Transverse colon (tissue), 4 donors: Measurements from ENCODE around the gene ALG9. TPM values are rescaled to one million over a fixed set of nuclear protein-coding genes. Genes with fewer than 3 reads are reported as not detected.

Experiments used
- DNase-seq: peaks from one replicate; pipeline ENCODE4 v3.0.0-alpha.2; 2019
- H3K27ac ChIP-seq, 4 donors: fragments of 200-600 bp; sonication (generic); 2 replicates each; pipeline ENCODE4 v1.5.1; 2016 to 2018; ENCODE audit warnings: inconsistent platforms in 4 of 4
- H3K27me3 ChIP-seq: fragments of 200-600 bp; sonication (generic); 2 replicates; pipeline ENCODE4 v1.5.1; 2017; ENCODE audit warnings: inconsistent platforms
- H3K36me3 ChIP-seq, 4 donors: fragments of 200-600 bp; sonication (generic); 2 replicates each; pipeline ENCODE4 v1.5.1; 2017 to 2019; ENCODE audit warnings: inconsistent platforms in 4 of 4
- H3K4me1 ChIP-seq, 4 donors: fragments of 200-600 bp; sonication (generic); 2 replicates each; pipeline ENCODE4 v1.5.1; 2017 to 2020; ENCODE audit warnings: inconsistent platforms in 4 of 4
- H3K4me3 ChIP-seq, 4 donors: fragments of 200-600 bp; sonication (generic); 1 replicate in 1 of 4; 2 replicates in 3 of 4; pipeline versions ENCODE4 v1.5.1 to v1.6.1; 2017 to 2019; ENCODE audit warnings: inconsistent platforms in 4 of 4
- H3K9me3 ChIP-seq, 2 donors: fragments of 200-600 bp; sonication (generic); 2 replicates each; pipeline ENCODE4 v1.5.1; 2017 to 2019; ENCODE audit warnings: inconsistent platforms in 2 of 2
- EP300 ChIP-seq: sonication (generic); formaldehyde crosslinking; IDR thresholded peaks from one replicate; pipeline ENCODE4 v1.6.1; 2017; ENCODE audit warnings: antibody characterized with exemption, low read depth
- POLR2A ChIP-seq: fragments of 450-650 bp; IDR thresholded peaks from one replicate; pipeline ENCODE4 v1.6.1; 2016; ENCODE audit warnings: antibody characterized with exemption, mild to moderate bottlenecking, moderate library complexity
- POLR2AphosphoS5 ChIP-seq, 3 donors: sonication (generic); formaldehyde crosslinking; IDR thresholded peaks; one replicate each; pipeline ENCODE4 v1.6.1; 2016; ENCODE audit warnings: antibody characterized with exemption in 3 of 3
- WGBS, 2 donors: methylation state at CpG; one replicate each; pipeline ENCODE4 v1.1.5; 2018; ENCODE audit warnings: low coverage in 1 of 2; 5-methylcytosine and 5-hydroxymethylcytosine counted together
- in situ Hi-C, 4 donors: fragments of 200-750 bp; cut with MboI; loops; one replicate each; pipeline versions ENCODE4 v1.15.0 to v1.15.1; 2017; ENCODE audit warnings: low sequenced_read_pairs in 3 of 4, low pct_ligation_motif_present in 1 of 4, low pct_unique_long_range_greater_than_20kb in 1 of 4
- intact Hi-C: fragments of 100-400 bp; cut with DNase I; formaldehyde crosslinking; loops from one replicate; pipeline ENCODE4 v1.15.1; 2023; ENCODE audit warnings: low total_unique reads
- total RNA-seq, 4 donors: library from RNA; depleted of rRNA; stranded (reverse); fragments of >200 nt; gene quantifications; one replicate each; pipeline ENCODE4 v1.1.0, GENCODE V29; 2016
- TF ChIP-seq, protein P1 (sequence below), 5 experiments: fragments of 200-600 bp in 3 of 5; fragments of 450-650 bp in 2 of 5; sonication (generic) in 3 of 5; IDR thresholded peaks; 1 replicate in 2 of 5; 2 replicates in 3 of 5; pipeline ENCODE4 v1.5.1; 2016 to 2017; ENCODE audit warnings: antibody characterized with exemption in 5 of 5, inconsistent platforms in 3 of 5, mild to moderate bottlenecking in 2 of 5, moderate library complexity in 1 of 5

Gene ALG9
- total RNA-seq, 4 donors from 2014 or later = 18.4 to 51.1 (median 35.0) TPM

DNA sequence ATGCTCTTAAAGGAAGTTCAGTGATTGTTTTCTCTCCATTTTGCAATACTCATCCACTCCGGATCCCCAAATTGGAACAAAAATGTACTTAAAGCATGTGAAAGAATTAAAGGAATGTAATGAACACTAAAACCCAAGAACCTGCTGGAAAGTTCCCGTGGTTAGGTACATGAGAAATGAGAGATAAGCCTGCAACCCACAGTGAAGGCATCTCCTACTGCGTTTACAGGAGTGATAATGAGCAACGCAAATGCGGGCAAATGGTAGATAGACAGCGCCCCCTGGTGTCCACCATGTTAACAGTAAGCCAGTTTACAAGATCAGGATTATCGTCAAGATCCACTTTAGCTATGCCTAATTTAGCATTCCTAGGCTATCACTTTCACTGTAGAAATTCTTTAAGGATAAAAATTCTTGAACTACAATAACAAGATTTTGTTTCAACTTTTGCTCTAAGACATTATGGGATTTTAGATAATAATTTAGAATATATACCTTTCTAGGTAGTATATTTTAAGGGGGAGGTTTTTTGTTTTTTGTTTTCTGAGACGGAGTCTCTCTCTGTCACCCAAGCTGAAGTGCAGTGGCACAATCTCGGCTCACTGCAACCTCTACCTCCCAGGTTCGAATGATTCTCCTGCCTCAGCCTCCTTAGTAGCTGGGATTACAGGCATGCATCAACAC is 29.9 kb downstream of the ALG9 start:
- TF ChIP-seq POLR2A = no peak
- no peak for TF ChIP-seq POLR2AphosphoS5 (IDR thresholded peaks at IDR 0.05)
- no peak for TF ChIP-seq EP300
- TF ChIP-seq, protein P1, sequence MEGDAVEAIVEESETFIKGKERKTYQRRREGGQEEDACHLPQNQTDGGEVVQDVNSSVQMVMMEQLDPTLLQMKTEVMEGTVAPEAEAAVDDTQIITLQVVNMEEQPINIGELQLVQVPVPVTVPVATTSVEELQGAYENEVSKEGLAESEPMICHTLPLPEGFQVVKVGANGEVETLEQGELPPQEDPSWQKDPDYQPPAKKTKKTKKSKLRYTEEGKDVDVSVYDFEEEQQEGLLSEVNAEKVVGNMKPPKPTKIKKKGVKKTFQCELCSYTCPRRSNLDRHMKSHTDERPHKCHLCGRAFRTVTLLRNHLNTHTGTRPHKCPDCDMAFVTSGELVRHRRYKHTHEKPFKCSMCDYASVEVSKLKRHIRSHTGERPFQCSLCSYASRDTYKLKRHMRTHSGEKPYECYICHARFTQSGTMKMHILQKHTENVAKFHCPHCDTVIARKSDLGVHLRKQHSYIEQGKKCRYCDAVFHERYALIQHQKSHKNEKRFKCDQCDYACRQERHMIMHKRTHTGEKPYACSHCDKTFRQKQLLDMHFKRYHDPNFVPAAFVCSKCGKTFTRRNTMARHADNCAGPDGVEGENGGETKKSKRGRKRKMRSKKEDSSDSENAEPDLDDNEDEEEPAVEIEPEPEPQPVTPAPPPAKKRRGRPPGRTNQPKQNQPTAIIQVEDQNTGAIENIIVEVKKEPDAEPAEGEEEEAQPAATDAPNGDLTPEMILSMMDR (IDR thresholded peaks at IDR 0.05) = peak; percentile 89 to 95 (median 92)
- Histone ChIP-seq H3K36me3 (peaks cover 0 to 32% (median 9%) of the 10 kb centered on the region in 4 donors), H3K4me1 (peaks cover 0 to 4% (median 1%) of the 10 kb centered on the region in 4 donors), H3K27me3 (no peaks in the 10 kb centered on the region), H3K9me3 (no peaks in the 10 kb centered on the region), H3K27ac (no peak overlapping the region), H3K4me3 (no peak overlapping the region)
- in situ Hi-C loops = loop anchor here (5.0 to 10.0 kb wide), 6 partner anchors 57 to 274 kb away; no protein-coding TSS in a partner anchor
- DNase-seq = peak; percentile 91
- intact Hi-C loops = loop anchor here (10.0 kb wide), 1 partner anchor 277 kb away; no protein-coding TSS in a partner anchor
- WGBS, 2 donors = 28 to 40% methylated on average over 7 to 10 of the region's 10 CpGs

DNA sequence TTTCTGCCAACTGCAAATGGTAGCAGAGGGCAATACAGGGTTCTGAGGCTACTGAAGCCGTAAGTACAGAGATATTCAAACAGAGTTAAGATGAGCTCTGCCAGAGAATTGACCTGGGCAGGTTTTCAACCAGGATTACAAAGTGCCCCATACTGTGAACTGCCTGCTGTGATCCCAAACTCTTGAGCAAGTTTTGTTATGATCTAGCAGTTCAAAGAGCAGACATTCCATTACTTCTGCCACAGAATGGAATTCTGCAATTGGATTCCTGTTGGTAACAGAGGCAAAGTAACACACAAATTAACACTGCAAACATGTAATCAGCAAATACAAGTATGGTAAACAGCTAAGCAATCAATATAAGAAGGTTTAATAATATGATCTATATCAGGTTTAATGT is 31.2 kb downstream of the ALG9 start:
- H3K4me3 ChIP-seq = no peak overlapping the region
- intact Hi-C loops = loop anchor here (10.0 kb wide), 1 partner anchor 275 kb away; no protein-coding TSS in a partner anchor
- TF ChIP-seq POLR2AphosphoS5 (IDR thresholded peaks at IDR 0.05) (no peak), EP300 (no peak), POLR2A (no peak)
- TF ChIP-seq, protein P1 (IDR thresholded peaks at IDR 0.05) = no peak
- H3K36me3 ChIP-seq = peaks cover 0 to 38% (median 12%) of the 10 kb centered on the region in 4 donors
- in situ Hi-C loops = loop anchor here (5.0 to 10.0 kb wide), 6 partner anchors 55 to 273 kb away; no protein-coding TSS in a partner anchor
- H3K27ac ChIP-seq = no peak overlapping the region
- no peaks in the 10 kb centered on the region for H3K9me3 ChIP-seq
- 83 to 90% methylated on average over 1 of the region's 1 CpG for WGBS, 2 donors
- DNase-seq = no peak
- H3K4me1 ChIP-seq = peaks cover 0 to 4% (median 1%) of the 10 kb centered on the region in 4 donors
- no peaks in the 10 kb centered on the region for H3K27me3 ChIP-seq

DNA sequence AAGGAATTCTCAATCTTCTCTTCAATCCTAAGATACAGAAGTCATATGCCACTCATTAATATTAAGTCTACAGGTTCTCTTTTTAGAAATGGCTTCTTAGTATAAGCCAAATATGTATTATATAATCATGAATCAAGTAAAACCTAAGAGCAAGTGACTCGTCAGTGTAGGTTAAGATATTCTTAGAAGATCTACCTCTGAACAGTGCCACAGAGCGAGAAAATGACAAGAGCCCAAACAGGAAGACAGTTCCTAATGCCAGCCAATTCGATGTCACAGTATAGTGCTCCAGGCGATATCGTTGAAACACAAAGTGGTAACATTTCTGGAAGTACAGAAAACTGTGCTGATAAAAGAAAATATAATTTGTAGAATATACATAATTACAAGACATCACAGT is 33.3 kb downstream of the ALG9 start:
- TF ChIP-seq, protein P1 (IDR thresholded peaks at IDR 0.05) = no peak
- TF ChIP-seq POLR2A (no peak), POLR2AphosphoS5 (IDR thresholded peaks at IDR 0.05) (no peak), EP300 (no peak)
- intact Hi-C loops (no loop called here), in situ Hi-C loops (no loop called here)
- no peak overlapping the region for H3K4me3 ChIP-seq
- peaks cover 0 to 9% (median 1%) of the 10 kb centered on the region in 4 donors for H3K4me1 ChIP-seq
- H3K9me3 ChIP-seq = no peaks in the 10 kb centered on the region
- WGBS, 2 donors = 96 to 97% methylated on average over 5 of the region's 5 CpGs
- no peak overlapping the region for H3K27ac ChIP-seq
- peaks cover 0 to 31% (median 11%) of the 10 kb centered on the region in 4 donors for H3K36me3 ChIP-seq
- H3K27me3 ChIP-seq = no peaks in the 10 kb centered on the region
- DNase-seq = no peak

DNA sequence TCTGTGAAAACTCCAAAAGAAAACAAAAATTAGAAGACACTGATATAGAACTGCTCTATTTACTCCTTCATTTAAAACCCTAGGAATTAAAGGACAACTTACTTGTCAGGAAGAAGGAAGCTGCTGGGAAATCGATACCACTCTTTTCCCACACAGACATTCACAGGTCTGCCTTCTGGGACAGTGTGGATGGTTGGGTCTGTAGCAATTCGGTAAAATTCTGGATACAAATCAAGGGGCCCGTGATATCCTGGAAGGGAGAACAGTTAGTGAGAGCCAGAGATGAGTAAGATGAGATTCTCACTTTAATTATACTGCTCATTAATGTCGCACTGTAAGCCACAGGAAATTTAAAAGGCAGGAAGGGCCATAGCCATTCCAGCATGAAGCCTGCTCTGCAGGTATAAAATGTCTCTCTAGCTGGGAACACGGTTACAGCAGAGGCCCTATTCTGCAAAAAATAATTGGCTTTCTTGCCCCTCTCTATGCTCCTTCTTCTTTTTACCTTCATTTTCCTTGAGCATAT is 34.0 kb downstream of the ALG9 start:
- Histone ChIP-seq H3K4me3 (no peak overlapping the region), H3K4me1 (peaks cover 0 to 9% (median 1%) of the 10 kb centered on the region in 4 donors), H3K27me3 (no peaks in the 10 kb centered on the region), H3K9me3 (no peaks in the 10 kb centered on the region), H3K27ac (no peak overlapping the region), H3K36me3 (peaks cover 0 to 28% (median 10%) of the 10 kb centered on the region in 4 donors)
- intact Hi-C loops = no loop called here
- TF ChIP-seq POLR2A = no peak
- TF ChIP-seq, protein P1 (IDR thresholded peaks at IDR 0.05) = no peak
- TF ChIP-seq EP300 = no peak
- no peak for TF ChIP-seq POLR2AphosphoS5 (IDR thresholded peaks at IDR 0.05)
- DNase-seq = no peak
- 96% methylated on average over 5 of the region's 5 CpGs for WGBS, 2 donors
- in situ Hi-C loops = no loop called here
